HCT116 (cell line): ENCODE measurements around the gene ITLN1. TPM values are rescaled to one million over a fixed set of nuclear protein-coding genes. Genes with fewer than 3 reads are reported as not detected.
"Not testable (repeated sequence)": the region's sequence is repeated elsewhere in the genome, so short reads cannot be mapped to it uniquely, and the experiment has no call there.

Source experiments
- ATAC-seq: fragments of 200-7000 bp; cut with Tn5 transposase; 2 replicates; pipeline ENCODE4 v1.9.1; 2020; ENCODE audit warnings: mild to moderate bottlenecking, moderate library complexity
- Bru-seq: library from RNA; stranded (reverse); fragments of 400-500 nt; gene quantifications from one replicate; lab custom pipeline; 2021; lab: Mats Ljungman, UMichigan
- BruChase-seq, 2 experiments: library from RNA; stranded (reverse); fragments of 400-500 nt; gene quantifications; one replicate each; lab custom pipeline; 2021; lab: Mats Ljungman, UMichigan
- BruUV-seq: library from RNA; stranded (reverse); fragments of 400-500 nt; replicated peaks from 2 replicates; lab custom pipeline; 2021; lab: Mats Ljungman, UMichigan
- CTCF ChIA-PET: fragments of 300-600 bp; sonication (Branson Sonifier 250); formaldehyde crosslinking; loops from one replicate; lab custom pipeline; 2021; ENCODE audit warnings: antibody characterized with exemption; lab: Charles Lee
- POLR2A ChIA-PET: fragments of 300-600, 350-600 bp; sonication (Branson Sonifier 250); formaldehyde crosslinking; loops from one replicate; lab custom pipeline; 2021; ENCODE audit warnings: antibody characterized with exemption; lab: Charles Lee
- RAD21 ChIA-PET, 2 experiments: fragments of 300-600 bp; sonication (Branson Sonifier 250); formaldehyde crosslinking; loops; one replicate each; lab custom pipeline; 2023; ENCODE audit warnings: low total read pairs in 2 of 2; ENCODE audit not compliant: uncharacterized antibody in 2 of 2, unreplicated experiment in 2 of 2, low non-redundant PET in 1 of 2; lab: Charles Lee
- DNase-seq: peaks from one replicate; pipeline ENCODE4 v3.0.0-alpha.2; 2010; ENCODE audit warnings: low read depth, low spot score
- H2AFZ ChIP-seq: fragments of 200-600 bp; shearing (Covaris generic), sonication (generic); 2 replicates; pipeline ENCODE4 v1.6.1; 2017; ENCODE audit warnings: low read depth, mixed run types, mixed read lengths, antibody characterized with exemption, low read length; ENCODE audit not compliant: poor library complexity, severe bottlenecking
- H3K27ac ChIP-seq: 2 replicates; pipeline ENCODE4 v1.5.1; 2012; ENCODE audit warnings: low read depth, low read length
- H3K27me3 ChIP-seq: fragments of 200-600 bp; sonication (generic); 2 replicates; pipeline ENCODE4 v1.6.1; 2016; ENCODE audit warnings: mixed run types, low read length, mixed read lengths; ENCODE audit not compliant: insufficient read depth
- H3K36me3 ChIP-seq, 2 experiments: fragments of 200-500 bp in 1 of 2; fragments of 200-600 bp in 1 of 2; sonication (Bioruptor generic) in 1 of 2; sonication (generic) in 1 of 2; 2 replicates each; pipeline versions ENCODE4 v1.5.1 to v1.6.1; 2014 to 2016; ENCODE audit warnings: low read length in 2 of 2, inconsistent platforms in 1 of 2, mixed read lengths in 1 of 2, mixed run types in 1 of 2; ENCODE audit not compliant: insufficient read depth in 2 of 2, control insufficient read depth in 1 of 2
- H3K4me1 ChIP-seq, 2 experiments: fragments of 200-600 bp in 1 of 2; sonication (generic) in 1 of 2; 2 replicates each; pipeline versions ENCODE4 v1.5.1 to v1.6.1; 2012 to 2017; ENCODE audit warnings: low read length in 2 of 2, inconsistent platforms in 1 of 2, mild to moderate bottlenecking in 1 of 2, mixed read lengths in 1 of 2, mixed run types in 1 of 2, moderate library complexity in 1 of 2; ENCODE audit not compliant: insufficient read depth in 2 of 2, control insufficient read depth in 1 of 2
- H3K4me2 ChIP-seq: fragments of 200-600 bp; sonication (generic); 2 replicates; pipeline ENCODE4 v1.6.1; 2017; ENCODE audit warnings: mixed run types, low read length, mixed read lengths
- H3K4me3 ChIP-seq, 2 experiments: fragments of 200-600 bp in 1 of 2; sonication (generic) in 1 of 2; replicated peaks in 1 of 2; 2 replicates each; pipeline ENCODE4 v1.5.1; 2011 to 2016; ENCODE audit warnings: low read length in 2 of 2, control low read depth in 1 of 2, low read depth in 1 of 2, mild to moderate bottlenecking in 1 of 2, mixed read lengths in 1 of 2, mixed run types in 1 of 2
- H3K79me2 ChIP-seq: fragments of 200-600 bp; sonication (generic); 2 replicates; pipeline ENCODE4 v1.6.1; 2017; ENCODE audit warnings: mild to moderate bottlenecking, mixed run types, low read length, moderate library complexity, mixed read lengths; ENCODE audit not compliant: insufficient read depth
- H3K9ac ChIP-seq: fragments of 200-600 bp; sonication (generic); 2 replicates; pipeline ENCODE4 v1.6.1; 2016; ENCODE audit warnings: low read length, mixed read lengths
- H3K9me2 ChIP-seq: fragments of 200-600 bp; sonication (generic), shearing (Covaris generic); 2 replicates; pipeline ENCODE4 v1.6.1; 2017; ENCODE audit warnings: mixed run types, mild to moderate bottlenecking, moderate library complexity; ENCODE audit not compliant: insufficient read depth
- H3K9me3 ChIP-seq, 2 experiments: fragments of 200-500 bp in 1 of 2; fragments of 200-600 bp in 1 of 2; sonication (Bioruptor generic) in 1 of 2; sonication (generic) in 1 of 2; 2 replicates each; pipeline ENCODE4 v1.6.1; 2014 to 2017; ENCODE audit warnings: low read length in 2 of 2, mixed read lengths in 2 of 2, inconsistent platforms in 1 of 2, low read depth in 1 of 2, mild to moderate bottlenecking in 1 of 2, mixed run types in 1 of 2, moderate library complexity in 1 of 2; ENCODE audit not compliant: control insufficient read depth in 1 of 2, insufficient read depth in 1 of 2
- H4K20me1 ChIP-seq: fragments of 200-600 bp; sonication (generic), shearing (Covaris generic); 2 replicates; pipeline ENCODE4 v1.6.1; 2017; ENCODE audit warnings: mixed run types, mild to moderate bottlenecking, moderate library complexity; ENCODE audit not compliant: insufficient read depth
- ATF3 ChIP-seq: IDR thresholded peaks from 2 replicates; pipeline ENCODE4 v1.6.1; 2012
- CEBPB ChIP-seq: IDR thresholded peaks from 2 replicates; pipeline ENCODE4 v1.6.1; 2012; ENCODE audit warnings: low read depth
- EGR1 ChIP-seq: IDR thresholded peaks from 2 replicates; pipeline ENCODE4 v1.6.1; 2012; ENCODE audit warnings: low read depth
- FOSL1 ChIP-seq: IDR thresholded peaks from 2 replicates; pipeline ENCODE4 v1.6.1; 2012; ENCODE audit warnings: low read depth
- JUND ChIP-seq: IDR thresholded peaks from 2 replicates; pipeline ENCODE4 v1.6.1; 2012
- POLR2AphosphoS5 ChIP-seq: IDR thresholded peaks from 2 replicates; pipeline ENCODE4 v1.6.1; 2011; ENCODE audit warnings: mild to moderate bottlenecking, low read depth, low read length, moderate library complexity
- SIN3A ChIP-seq: IDR thresholded peaks from 2 replicates; pipeline ENCODE4 v1.6.1; 2012; ENCODE audit warnings: low read depth
- SP1 ChIP-seq: IDR thresholded peaks from 2 replicates; pipeline ENCODE4 v1.6.1; 2012; ENCODE audit warnings: low read depth
- TCF7L2 ChIP-seq: IDR thresholded peaks from 2 replicates; pipeline ENCODE4 v1.7.0; 2011; ENCODE audit warnings: borderline replicate concordance, inconsistent platforms; ENCODE audit not compliant: insufficient read depth, insufficient read length; ENCODE audit errors: extremely low read depth
- ZFX ChIP-seq: fragments of 450-650 bp; IDR thresholded peaks from 2 replicates; pipeline ENCODE4 v1.6.1; 2017
- intact Hi-C: fragments of 100-400 bp; cut with micrococcal nuclease; formaldehyde crosslinking; loops from 2 replicates; pipeline ENCODE4 v1.10.0; 2022
- long read RNA-seq: library from polyadenylated mRNA; unstranded; transcript quantifications from one replicate; pipeline ENCODE4 v2.0.0, GENCODE V29; 2021; ENCODE audit not compliant: unreplicated experiment
- polyA plus RNA-seq: library from polyadenylated mRNA; unstranded; fragments of >200 nt; gene quantifications from 2 replicates; pipeline ENCODE4 v1.2.1, GENCODE V29; 2012; ENCODE audit warnings: missing spikeins
- total RNA-seq: library from RNA; stranded (reverse); gene quantifications from one replicate; pipeline ENCODE4 v1.2.1, GENCODE V29; 2021; ENCODE audit not compliant: unreplicated experiment
- TF ChIP-seq, protein P1 (sequence below), 3 experiments: fragments of 200-600 bp in 1 of 3; sonication (generic) in 1 of 3; IDR thresholded peaks in 2 of 3; conservative IDR thresholded peaks in 1 of 3; 2 replicates each; pipeline ENCODE4 v1.5.1; 2012 to 2017; ENCODE audit warnings: low read depth in 2 of 3, low read length in 2 of 3, antibody characterized with exemption in 1 of 3, borderline replicate concordance in 1 of 3, control low read depth in 1 of 3, mild to moderate bottlenecking in 1 of 3, mixed read lengths in 1 of 3, mixed run types in 1 of 3, moderate library complexity in 1 of 3; ENCODE audit not compliant: insufficient read depth in 1 of 3
- TF ChIP-seq, protein P2 (sequence below): IDR thresholded peaks from 2 replicates; pipeline ENCODE4 v1.6.1; 2012; ENCODE audit warnings: low read depth
- TF ChIP-seq, protein P3 (sequence below): IDR thresholded peaks from 2 replicates; pipeline ENCODE4 v1.6.1; 2012

ITLN1 gene
- total RNA-seq (not detected), Bru-seq, nascent RNA (percentile 8 among the genes with signal in this experiment), BruChase-seq, experiment 1, labeled RNA remaining after a 6-hour chase (not detected), BruChase-seq, experiment 2, labeled RNA remaining after a 2-hour chase (not detected)
- polyA plus RNA-seq, result not detected in 2 replicates
- long read RNA-seq, result 0 reads

DNA sequence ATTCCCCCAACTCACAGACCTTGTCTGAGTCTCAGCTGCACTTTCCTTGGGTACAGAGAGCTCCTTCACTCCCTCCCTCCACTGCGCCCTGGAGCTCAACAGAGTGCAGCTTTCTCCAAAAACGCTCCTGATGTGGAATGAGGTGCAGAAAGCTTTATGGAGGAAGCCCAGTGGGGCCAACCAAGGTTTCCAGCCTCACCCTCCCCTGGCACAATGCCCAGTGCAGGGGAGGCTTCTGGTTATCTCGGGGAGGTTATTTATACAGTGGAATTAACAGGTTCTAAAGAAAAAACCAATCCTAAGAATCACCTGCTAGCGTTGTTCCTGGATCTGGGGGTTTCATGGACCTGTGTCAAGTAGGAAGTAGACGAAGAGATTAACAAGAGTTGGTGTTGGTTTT, at the start of gene ITLN1:
Gene ITLN1, minus strand, starts transcription at position 139 of the 400 bp plus-strand sequence. CDS start 303 bp downstream, outside the sequence.
- POLR2A ChIA-PET, result no interaction called here
- ATAC-seq, result peak; percentile 53
- RAD21 ChIA-PET, result no interaction called here

GRCh38 chr1:160933305-160933704, 48.3 kb upstream of the ITLN1 start:
- H4K20me1 ChIP-seq, H3K27me3 ChIP-seq, ATAC-seq, H3K4me2 ChIP-seq, H3K4me1 ChIP-seq, H3K9me3 ChIP-seq, RAD21 ChIA-PET, BruUV-seq, CTCF ChIA-PET, H3K36me3 ChIP-seq, H3K9me2 ChIP-seq, H3K9ac ChIP-seq, POLR2A ChIA-PET, H3K27ac ChIP-seq, H2AFZ ChIP-seq, intact Hi-C loops, H3K4me3 ChIP-seq, DNase-seq, H3K79me2 ChIP-seq: not testable (repeated sequence)

More for the DNA sequence above, at the start of gene ITLN1:
- CTCF ChIA-PET, result interaction anchor here (1.2 kb wide), 1 partner anchor 69 kb away, joined by 3 read pairs; no protein-coding TSS in a partner anchor
- H3K4me2 ChIP-seq, result no peak within 1 kb of the TSS
- H3K36me3 ChIP-seq, result no peaks in the 10 kb centered on the region
- H3K9me3 ChIP-seq, result no peaks in the 10 kb centered on the region
- no peak within 1 kb of the TSS for H3K27ac ChIP-seq
- intact Hi-C loops, result no loop called here
- no peak within 1 kb of the TSS for H3K4me3 ChIP-seq
- no peaks in the 10 kb centered on the region for H3K27me3 ChIP-seq
- TF ChIP-seq POLR2AphosphoS5 (no peak), ATF3 (no peak), TCF7L2 (no peak), SP1 (no peak), FOSL1 (no peak), CEBPB (no peak), ZFX (no peak), SIN3A (no peak), JUND (no peak), EGR1 (no peak)
- TF ChIP-seq, protein P1, sequence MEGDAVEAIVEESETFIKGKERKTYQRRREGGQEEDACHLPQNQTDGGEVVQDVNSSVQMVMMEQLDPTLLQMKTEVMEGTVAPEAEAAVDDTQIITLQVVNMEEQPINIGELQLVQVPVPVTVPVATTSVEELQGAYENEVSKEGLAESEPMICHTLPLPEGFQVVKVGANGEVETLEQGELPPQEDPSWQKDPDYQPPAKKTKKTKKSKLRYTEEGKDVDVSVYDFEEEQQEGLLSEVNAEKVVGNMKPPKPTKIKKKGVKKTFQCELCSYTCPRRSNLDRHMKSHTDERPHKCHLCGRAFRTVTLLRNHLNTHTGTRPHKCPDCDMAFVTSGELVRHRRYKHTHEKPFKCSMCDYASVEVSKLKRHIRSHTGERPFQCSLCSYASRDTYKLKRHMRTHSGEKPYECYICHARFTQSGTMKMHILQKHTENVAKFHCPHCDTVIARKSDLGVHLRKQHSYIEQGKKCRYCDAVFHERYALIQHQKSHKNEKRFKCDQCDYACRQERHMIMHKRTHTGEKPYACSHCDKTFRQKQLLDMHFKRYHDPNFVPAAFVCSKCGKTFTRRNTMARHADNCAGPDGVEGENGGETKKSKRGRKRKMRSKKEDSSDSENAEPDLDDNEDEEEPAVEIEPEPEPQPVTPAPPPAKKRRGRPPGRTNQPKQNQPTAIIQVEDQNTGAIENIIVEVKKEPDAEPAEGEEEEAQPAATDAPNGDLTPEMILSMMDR (IDR thresholded peaks at IDR 0.05 in 2 of 3, conservative IDR thresholded peaks at IDR 0.05 in 1 of 3; ENCODE audit: borderline replicate concordance in 1 of 3, insufficient read depth in 1 of 3, low read depth in 2 of 3, low read length in 2 of 3), result no peak
- TF ChIP-seq, protein P2, sequence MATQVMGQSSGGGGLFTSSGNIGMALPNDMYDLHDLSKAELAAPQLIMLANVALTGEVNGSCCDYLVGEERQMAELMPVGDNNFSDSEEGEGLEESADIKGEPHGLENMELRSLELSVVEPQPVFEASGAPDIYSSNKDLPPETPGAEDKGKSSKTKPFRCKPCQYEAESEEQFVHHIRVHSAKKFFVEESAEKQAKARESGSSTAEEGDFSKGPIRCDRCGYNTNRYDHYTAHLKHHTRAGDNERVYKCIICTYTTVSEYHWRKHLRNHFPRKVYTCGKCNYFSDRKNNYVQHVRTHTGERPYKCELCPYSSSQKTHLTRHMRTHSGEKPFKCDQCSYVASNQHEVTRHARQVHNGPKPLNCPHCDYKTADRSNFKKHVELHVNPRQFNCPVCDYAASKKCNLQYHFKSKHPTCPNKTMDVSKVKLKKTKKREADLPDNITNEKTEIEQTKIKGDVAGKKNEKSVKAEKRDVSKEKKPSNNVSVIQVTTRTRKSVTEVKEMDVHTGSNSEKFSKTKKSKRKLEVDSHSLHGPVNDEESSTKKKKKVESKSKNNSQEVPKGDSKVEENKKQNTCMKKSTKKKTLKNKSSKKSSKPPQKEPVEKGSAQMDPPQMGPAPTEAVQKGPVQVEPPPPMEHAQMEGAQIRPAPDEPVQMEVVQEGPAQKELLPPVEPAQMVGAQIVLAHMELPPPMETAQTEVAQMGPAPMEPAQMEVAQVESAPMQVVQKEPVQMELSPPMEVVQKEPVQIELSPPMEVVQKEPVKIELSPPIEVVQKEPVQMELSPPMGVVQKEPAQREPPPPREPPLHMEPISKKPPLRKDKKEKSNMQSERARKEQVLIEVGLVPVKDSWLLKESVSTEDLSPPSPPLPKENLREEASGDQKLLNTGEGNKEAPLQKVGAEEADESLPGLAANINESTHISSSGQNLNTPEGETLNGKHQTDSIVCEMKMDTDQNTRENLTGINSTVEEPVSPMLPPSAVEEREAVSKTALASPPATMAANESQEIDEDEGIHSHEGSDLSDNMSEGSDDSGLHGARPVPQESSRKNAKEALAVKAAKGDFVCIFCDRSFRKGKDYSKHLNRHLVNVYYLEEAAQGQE, result no peak
- TF ChIP-seq, protein P3, sequence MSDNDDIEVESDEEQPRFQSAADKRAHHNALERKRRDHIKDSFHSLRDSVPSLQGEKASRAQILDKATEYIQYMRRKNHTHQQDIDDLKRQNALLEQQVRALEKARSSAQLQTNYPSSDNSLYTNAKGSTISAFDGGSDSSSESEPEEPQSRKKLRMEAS, result no peak
- no peak for DNase-seq
- H3K79me2 ChIP-seq, result no peaks in the 10 kb centered on the region
- peak within 1 kb of the TSS; percentile 44 for H2AFZ ChIP-seq
- H4K20me1 ChIP-seq, result no peaks in the 10 kb centered on the region
- no peaks in the 10 kb centered on the region for H3K4me1 ChIP-seq
- BruUV-seq, result no TSS peak
- no peak within 1 kb of the TSS for H3K9ac ChIP-seq
- no peaks in the 10 kb centered on the region for H3K9me2 ChIP-seq
